ENCODE measurements around the gene COMT.

The COMT gene

DNA sequence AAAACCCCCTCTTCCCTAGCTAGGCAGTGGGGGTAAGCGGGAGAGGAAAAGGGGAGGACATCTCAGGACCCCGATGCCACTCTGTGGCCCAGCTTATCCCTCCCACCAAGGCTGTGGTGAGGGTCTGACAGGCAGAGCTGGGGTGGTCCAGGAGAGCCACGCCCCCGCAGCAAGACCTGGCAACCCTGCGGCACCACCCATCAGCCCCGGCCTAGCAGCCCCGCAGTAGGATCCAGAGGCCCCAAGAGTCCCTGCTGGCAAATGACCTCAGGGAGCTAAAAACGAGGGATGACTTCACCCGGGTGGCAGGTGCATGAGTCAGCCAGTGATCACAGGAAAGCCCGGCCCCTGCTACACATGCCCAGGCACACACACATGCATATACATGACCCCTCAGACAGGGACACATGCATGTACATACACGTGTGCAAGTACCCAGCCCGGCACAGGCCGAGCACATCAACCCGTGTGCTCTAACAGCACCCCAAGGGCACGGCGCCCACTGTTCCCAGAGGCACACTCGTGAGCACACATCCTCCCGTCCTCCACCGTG, 42.7 kb downstream of the COMT start:
- peak; percentile 52 for DNase-seq

DNA sequence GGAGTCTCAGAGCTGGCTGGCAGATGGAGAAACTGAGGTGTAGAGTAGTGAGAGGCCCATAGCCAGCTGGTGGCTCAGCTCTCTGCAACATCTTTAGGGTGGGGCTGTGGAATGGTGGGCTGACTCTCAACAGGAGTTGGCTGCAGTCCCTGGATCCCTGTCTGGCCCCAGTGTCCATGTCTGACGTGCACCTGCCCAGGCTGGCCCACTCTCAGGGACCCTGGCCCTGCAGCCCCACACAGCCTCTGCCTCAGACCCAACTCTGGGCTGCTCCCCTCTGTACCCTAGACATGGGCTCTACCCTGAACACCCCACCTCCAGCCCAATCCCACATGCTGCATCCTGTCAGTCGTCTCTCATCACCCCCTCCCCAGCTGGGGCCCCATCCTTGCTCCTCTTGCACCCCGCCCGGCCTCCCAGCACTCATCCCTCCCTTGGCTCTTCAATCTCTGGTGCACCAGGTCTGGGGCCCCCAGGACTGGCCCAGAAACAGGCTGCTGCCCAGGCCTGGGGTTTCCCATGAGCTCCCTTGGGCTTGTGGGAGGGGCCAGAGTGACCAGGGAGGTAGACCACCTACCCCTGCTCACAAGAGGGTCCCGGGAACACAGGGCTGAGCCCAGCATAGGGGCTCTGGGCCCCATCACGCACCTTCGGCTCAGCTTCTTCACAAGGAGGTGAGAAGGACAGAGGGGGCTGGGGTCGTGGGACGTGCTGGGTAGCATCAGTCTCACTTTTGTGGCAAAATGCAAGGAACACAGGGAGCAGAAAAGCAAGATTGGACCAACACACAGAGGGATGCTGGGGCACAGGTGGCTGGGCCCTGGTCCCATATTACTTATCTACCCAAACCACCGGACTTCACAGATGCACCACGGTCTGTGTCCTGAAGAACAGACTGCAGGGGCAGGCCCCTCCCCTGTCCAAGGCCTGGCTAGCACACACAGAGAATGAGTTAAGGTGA, 43.6 kb downstream of the COMT start:
- DNase-seq = peak; percentile 16

DNA sequence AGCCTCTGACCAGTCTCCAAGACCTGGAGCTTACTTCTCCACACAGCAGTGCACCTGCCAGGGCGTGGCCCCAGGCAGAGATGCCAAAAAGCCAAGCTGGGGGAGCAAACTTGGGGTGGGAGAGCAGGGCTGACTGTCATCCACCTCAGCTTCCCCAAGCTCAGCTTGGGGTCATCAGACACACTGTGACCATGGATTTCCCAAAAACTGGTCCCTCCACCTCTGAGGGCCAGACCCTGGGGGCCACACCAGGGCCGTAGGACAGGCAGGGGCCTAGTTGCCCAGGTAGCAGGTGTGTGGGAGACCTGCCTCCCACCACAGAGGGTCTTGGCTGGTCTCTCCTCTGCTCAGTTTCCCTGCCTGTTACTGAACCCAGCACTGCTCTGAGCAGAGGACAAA, 44.4 kb downstream of the COMT start:
- no peak for DNase-seq

DNA sequence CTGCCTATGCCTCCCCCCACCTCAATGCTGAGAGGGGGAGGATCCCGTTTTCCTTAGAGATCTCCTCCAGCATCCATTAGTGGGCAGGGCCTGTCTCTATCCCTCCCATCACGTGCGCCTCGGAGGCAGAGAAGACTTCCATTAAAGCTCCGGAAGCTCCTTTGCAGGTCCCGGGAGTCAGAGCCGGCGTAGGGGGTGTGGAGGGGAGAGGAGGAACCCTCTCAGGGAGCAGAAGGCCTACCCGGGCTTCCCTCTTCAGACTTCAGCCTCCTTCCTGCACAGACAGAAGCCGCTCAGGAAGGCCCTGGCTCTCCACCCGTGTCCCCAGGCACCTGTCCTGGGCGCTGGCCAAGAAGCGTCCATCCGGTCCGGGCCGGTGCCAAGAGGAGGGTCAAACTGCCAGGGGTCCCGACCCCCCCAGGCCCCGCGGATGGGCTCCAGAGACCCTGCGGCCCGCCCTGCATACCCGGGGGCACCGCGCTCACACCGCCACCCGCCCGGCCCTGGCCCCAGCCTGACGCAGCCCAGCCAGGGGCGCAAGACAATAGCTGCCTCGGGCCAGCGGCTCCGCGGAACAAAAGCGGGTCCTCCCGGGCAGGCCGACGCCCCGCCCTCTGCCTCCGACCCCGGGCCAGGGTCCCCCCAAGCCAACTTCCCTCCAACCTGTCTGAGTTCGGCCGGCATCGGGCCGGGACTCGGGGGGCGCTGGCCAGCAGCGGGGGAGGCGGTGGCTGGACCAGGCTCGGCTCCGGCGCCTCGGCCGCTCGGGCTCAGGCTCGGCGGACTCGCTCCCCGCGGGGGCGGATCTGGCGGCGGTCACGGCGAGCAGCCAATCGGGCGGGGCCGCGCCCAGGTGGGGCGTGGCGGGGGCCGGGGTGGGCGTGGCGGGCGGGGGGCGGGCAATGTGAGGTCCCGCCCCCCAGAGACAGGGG, 45.1 kb downstream of the COMT start:
- DNase-seq = peak; percentile 86

DNA sequence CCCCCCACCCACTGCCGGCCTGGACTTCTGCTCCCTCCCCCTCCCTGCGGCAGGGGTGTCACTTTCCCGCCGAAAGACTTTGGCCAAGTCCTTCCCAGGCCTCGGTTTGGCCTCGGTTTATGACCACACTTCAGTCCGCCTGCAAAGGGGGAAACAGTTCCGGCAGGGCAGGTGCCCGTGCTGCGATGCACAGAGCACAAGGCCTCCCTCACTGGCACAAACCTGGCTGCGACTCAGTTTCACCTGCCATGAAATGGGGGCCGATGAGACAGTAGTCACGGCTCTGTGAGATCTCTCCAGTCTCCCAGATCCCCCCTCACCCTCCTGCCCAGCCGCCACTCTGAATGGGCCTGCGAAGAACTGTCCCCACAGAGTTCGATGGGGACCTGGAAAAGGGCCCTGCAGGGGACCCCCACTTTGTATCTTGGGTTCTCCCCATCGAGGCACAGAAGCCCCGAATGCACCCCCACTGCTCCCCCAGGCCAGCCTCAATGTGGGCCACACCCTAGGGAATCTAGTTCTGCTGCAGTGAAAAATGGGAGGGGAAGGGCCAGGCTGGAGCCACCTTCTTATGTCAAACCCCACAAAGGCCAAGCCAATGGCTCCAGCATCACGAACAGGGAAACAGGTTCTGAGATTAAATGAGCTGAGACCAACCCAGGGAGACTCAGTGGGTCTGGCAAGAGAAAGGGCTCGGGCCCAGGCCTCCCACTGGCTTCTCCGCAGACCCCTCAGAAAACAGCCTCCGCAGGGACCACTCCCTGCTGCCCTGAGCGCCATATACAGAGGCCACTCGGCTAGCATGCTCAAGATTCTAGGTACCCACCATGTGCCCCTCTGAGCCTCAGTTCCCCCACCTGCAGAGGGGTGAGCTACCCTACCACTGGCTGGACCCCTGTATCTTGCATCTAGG, 46.1 kb downstream of the COMT start:
- no peak for DNase-seq

DNA sequence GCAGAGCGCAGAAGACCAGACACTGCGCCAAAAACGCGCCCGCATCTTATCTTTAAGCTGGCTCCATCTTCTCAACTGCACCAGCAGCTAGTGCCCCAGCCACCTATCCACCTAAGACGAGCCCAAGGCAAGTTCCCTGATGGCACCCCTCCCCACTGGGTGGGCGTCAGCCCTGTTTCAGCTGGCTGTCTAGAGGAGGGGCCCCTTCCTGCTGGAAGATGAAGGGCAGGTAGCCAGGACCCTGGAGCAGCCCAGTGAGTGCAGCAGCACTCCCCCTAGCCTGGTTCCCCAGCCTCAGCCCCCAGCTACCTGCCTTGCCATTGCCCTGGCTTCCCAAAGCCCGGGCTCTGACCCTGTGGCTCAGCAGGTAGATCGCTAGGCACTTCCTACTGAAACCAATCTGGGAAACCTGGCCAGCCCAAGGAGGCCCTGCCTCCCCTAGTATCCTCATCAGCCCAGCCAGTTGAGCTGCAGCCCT, 46.8 kb downstream of the COMT start:
- no peak for DNase-seq

DNA sequence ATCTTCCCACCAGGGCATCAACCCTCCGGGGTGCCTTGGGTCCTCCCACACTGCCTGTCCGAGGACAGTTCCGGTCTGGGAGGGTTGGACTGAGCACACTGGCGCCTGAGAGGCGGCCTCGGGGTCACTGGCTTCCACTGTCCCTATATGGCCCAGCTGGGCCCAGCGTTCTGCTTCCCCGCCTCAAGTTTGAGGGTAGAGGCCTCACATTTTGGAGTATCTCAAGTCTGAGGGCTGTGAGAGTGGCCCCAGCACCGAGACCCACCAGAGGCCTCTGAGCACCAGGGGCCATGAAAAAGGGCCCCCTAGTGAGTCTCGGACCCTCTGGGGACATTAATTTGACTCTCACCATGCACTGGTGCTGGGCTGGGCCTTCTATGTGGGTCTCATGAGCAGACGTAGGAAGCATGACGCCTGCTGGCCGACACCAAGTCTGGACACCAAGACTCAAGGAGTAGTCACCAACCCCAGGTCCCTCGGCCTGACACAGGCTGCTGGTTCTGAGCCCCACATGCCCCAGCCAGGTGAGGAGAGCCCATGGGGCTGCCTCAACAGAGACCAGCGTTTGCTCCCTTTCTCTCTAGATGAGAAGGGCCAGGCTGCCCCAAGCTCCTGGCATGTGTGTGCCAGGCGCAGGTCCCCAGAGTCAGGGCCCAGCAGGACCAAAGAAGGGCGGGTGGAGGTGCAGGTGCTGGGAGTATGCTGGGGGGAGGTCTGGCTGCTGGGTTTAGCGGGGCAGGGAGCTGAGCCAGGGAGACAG, 47.6 kb downstream of the COMT start:
- DNase-seq = peak; percentile 15

DNA sequence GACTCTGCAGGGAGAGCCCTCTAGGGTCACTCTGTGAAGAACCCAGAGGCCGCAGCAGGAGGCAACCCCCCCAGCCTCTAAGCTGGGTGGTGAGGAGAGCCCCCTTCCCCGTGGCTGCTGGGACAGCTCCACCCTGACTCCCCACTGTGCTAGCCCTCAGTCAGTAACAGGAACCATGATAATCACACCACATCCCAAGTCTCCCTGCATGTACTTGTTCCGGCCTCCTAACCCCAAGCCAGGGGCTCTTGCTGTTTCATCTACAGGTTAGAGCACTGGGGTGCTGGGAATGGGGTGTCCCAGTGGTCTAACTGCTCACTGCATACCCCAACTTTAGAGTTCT, 48.1 kb downstream of the COMT start:
- no peak for DNase-seq

DNA sequence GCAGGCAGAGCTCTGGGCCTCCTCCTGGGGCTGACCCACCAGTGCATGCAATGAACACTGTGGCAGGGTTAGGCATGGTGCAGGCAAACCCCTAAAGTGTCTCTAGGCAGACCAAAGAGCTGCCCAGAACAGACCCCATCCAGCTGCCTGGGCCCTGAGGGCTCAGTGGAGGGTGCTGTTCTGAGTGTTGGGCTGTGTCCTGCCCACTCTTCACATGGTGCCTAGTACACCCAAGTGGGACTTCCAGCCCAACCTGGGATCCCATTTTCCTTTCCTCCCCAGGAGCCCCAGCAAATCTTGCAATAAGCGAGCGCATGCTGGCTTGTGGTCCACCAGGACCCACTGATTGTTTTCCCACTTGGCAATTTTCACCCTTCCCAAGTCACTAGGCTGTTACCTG, 48.6 kb downstream of the COMT start:
- no peak for DNase-seq

DNA sequence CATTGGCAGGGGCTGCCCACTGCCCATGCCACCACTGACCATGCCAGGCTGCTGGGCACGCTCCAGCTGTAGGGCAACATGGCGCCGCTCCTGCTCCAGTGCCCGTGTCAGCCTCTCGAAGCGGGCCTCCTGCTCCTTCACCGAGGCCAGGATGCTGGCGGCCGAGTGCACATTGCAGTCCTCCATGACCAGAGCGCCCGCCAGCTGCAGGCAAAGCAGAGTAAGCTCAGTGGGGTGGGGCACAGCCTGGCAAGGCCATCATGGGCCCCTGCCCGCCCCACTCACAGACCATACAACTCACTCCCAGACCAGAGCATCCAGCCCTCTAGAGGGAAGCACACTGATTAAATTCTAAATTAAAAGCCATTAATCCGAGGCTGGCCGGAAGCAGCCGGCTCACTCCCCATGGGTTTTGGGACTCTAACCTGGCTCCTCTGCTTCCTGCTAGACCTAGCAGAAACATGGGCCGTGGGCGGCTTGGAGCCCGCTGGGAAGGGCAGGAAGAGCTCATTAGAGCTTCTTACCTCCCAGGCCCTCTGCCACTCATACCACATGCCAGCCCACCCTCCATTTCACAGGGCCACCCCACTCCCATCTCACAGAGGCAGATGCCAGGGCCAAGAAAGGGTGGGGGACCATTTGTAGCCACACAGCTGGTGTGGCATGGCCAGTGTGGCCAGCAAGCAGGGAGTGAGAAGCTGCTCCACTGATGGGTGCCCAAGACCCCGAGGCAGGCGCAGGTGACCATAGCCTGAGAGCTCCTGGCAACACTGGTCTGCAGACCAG, 49.2 kb downstream of the COMT start:
- DNase-seq = peak; percentile 24

DNA sequence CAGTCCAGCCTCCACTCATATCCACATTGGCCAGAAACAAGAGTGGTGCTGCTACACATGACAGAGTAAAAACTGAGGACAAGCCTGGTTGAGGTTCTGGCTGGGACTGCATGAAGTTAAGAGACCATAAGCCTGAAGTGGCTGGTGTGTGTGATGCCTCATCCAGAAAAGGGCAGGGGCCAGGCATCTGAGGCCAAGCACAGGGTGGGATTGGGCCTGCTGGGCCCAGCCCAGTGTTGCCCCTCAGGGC, 49.7 kb downstream of the COMT start:
- DNase-seq = no peak

DNA sequence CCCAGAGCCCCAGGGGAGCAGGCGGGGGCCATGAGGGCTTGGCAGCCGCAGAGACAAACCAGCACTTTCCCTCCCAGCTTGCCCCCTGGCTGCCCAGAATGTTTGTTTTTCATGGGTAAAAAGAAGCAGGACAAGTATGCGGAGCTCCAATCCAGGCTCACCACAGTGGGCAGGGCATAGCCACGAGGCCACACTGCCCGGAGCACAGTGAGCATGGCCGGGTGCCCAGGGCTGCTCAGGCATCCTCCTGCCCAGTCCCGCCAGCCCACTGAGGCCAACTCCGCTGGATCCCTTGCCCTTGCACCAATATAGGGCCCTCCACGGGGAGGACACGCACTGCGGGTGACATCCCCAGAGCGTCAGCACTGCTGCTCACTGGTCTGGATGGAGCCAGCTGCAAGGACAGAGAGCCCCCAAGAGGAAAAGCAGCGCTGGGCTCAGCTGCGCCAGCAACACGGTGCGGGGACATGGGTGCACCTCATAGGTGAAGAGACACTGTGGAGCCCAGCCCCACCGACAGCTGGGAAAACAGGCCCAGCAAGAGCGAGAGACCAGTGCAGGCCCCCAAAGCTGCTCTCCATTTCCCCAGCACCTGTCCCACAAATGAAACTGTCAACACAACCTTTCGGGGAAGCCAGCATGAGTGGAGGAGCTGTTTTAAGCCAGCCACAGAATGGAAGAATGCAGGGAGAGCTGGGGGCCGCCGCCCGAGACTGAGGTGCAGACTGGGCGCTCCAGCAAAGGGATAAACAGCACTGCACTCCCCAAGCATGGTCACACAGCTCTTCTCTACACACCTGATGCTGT, 50.3 kb downstream of the COMT start:
- peak; percentile 49 for DNase-seq

DNA sequence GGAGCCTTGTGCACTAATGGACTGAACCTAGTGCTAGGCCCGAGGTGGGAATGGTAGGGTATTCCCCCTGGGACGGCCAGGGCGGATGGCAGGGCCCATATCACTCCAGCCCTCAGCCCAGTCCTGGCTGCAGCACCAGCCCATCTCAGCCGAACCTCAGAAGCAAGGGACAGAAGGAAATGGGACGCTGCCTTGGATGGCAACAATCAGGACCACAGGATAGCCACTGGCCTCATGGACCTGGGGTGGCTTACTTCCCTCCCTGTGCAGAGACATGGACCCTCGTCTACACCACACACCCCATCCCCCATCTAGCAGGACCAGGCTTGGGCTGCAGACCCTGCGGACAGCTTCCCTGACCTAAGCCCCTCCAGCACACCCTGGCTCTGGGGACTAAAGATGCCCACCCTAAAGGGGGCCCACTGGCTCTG, 50.9 kb downstream of the COMT start:
- DNase-seq = peak; percentile 14

DNA sequence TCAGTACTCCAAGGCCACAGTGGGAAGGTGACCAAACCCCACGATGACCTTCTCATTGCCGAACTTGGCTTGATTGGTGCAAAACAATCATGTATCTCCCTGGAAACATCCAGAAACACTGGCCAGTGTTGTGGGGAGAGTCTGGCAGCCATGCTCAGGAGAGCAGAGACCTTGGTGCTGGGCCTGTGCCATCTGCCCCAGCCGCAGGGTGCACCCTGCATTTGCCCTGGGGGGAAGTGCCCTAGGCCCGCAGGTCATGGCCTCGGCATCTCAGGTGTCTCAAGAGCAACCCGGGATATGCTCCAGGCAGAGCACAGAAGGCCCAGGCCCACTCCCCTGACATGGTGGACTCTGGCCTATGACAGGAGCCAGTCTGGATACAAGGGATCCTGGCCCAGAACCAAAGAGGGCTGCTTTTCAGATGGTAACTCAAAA, 51.4 kb downstream of the COMT start:
- DNase-seq = peak; percentile 14

DNA sequence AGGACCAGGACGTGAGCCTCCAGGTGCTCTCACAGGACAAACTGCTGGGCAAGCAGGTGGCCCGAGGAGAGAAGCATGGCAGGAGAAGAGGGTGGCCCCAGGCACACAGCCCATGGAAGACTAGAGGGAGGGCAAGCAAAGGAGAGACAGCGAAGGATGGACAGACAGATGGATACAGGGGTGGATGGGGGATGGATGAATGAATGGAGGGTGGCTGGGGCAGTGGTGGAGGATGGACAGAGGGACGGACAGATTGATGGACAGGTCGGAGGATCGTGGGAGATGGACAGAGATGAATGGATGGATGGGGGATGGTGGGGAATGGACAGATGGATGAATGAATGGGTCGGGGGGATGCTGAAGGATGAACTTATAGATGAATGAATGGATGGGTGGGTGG, 52.4 kb downstream of the COMT start:
- no peak for DNase-seq

DNA sequence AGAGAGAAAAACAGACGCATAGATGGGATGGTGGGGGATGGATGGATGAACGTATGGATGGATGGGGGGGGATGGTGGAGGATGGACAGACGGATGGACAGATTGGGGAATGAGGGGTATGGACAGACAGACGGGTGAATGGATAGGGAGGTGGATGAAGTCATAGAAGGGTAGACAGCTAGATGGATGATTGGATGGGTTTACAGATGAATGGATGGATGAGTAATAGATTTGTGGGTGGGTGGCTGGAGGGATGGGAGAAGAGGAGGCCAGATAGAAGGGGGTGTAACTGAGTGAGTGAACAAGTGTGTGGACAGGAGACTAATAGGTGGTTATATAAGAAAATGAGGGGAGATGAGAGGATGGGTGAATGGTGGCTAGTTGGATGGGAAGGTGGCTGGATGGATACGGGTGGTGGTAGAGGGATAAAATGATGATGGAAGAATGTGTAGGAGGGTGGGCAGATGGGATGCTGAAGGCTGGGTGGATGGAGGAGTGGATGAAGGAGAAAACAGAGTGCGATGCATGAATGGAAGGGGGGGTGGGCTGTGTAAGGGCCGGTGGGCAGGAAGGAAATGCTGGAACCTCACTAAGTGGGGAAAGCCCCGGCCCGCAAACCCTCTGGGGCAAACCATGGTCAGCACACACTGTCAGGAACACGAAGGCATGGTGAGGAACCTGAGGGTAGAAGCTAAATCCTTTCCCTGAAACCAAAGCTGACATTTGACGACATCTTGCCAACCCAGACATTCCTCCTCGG, 53.5 kb downstream of the COMT start:
- DNase-seq = peak; percentile 13

DNA sequence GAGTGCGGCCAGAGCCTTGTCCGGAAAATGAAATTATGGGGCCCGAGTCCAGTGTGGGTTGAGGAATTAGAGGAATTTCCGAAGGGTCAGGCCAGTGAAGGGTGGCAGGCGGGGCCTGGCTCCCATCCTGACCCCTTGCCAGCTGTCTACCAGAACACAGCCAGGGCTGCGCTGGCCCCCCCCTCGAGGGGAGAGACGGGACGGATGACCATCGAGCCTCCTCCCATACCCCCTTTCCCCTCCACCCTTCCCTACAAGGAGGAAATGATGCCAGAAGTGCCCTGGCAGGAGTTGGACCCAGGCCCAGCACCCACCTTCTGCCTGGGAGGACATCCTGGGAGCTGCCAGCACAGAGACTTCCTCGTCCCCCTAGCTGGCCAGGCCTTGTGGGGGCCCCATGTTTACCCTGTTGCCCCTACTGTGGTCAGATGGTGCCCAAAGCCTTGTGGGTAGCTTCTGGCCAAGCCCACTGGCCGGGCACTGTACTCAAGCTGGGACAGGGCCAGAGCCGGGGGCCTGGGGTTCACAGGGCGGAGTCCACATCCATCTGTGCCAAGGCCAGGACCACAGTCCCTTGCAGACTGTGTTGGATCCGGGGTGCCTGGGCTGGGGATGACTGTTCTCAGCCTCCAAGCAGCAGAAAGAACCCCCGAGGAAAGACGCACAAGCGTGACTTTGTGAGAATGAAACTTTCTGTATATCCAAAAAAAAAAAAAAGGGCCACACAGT, 54.2 kb downstream of the COMT start:
- peak; percentile 81 for DNase-seq

DNA sequence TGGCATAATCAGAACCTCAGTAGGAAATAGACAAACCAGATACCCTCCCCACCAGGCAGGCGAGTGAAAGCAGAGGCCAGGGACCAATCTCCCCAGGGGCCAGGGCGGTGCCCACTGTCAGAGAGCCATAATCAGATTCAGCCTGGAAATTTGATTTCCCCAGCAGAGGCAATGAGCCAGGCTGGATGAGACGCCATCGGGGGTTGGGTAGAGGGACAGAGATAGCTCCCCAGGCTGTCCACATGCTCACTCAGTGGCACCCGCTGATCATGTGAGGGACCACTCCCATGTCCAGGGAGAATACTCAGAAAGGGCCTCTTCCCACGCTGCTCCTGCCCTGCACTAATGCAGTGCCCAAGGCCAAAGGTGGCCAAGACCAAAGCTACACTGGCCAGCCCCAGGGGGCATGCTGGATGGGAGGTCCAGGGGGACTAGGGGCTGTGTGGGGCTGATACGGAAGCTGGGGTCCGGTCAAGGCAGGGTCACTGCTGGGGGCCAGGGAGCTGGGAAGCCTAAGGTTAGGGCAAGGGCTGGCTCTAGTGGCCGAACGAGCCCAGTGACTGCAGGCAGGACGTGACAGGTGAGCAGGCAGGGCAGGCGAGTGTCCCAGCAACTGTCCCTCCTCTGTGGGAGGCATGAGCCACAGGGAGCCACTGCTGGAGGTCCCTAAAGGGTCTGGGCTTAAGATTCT, 55.3 kb downstream of the COMT start:
- DNase-seq = peak; percentile 38
